HG03108 (cell line): Measurements from ENCODE around the gene TBCK.

Source experiments
- ATAC-seq: cut with Tn5 transposase; IDR thresholded peaks from one replicate; pipeline ENCODE4 v1.9.1; 2021; ENCODE audit warnings: moderate library complexity; ENCODE audit not compliant: unreplicated experiment

TBCK gene

DNA sequence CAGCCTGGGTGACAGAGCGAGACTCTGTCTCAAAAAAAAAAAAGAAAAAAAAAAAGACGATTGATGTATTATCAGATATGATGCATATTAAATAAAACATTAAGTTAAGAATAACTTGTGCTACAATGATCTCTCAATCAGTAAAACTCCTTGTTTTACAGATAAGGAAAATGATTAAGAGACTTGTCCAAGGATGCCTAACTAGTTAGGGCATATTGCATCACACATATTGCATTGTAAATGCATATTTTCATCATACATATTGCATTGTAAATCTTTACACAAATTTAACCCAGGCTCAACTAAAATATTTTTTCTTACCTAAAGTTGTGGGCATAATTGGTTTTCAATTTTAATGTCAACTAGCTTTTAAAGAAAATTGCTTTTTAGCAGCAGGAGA is 26.3 kb downstream of the TBCK start:
- ATAC-seq, result no peak

DNA sequence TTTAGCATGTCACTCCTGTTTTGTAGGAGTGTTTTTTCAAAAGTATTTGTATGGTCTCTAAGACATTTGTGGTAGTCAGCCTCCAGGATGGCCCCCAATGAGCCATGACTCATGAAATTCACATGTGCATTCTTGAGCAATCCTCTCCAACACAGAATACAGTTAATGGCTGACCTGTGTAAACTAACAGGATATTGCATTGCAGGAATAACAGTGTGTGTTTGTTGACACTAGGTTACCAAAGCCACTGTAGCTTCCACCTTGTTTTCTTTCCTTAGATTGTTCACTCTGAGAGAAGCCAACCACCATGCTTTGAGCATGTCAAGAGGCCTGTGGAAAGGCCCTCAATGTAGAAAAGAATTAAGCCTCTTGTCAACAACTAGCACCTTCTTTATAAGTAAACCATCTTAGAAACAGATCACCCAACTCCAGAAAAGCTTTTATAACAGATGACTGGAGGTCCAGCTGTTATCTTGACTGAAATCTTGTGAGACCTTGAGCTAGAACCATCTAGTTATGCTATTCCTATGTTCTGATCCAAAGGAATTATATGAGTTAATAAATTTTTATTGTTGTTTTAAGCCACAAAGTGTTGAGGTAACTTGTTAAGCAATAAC is 28.5 kb downstream of the TBCK start:
- ATAC-seq, result no peak

DNA sequence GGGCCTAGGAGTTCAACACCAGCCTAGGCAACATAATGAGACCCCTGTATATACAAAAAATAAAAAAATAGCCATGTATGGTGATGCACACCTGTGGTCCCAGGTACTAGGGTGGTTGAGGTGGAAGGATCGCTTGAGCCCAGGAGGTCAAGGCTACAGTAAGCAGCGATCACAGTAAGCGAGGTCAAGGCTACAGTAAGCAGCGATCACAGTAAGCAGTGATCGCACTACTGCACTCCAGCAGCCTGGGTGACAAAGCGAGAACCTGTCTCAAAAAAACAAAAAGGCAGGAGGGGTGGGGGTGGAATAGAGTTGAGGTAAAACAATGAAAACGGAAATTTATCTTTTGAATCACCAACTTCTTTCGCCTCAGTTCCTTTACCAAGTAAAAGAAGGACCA is 29.4 kb downstream of the TBCK start:
- no peak for ATAC-seq

DNA sequence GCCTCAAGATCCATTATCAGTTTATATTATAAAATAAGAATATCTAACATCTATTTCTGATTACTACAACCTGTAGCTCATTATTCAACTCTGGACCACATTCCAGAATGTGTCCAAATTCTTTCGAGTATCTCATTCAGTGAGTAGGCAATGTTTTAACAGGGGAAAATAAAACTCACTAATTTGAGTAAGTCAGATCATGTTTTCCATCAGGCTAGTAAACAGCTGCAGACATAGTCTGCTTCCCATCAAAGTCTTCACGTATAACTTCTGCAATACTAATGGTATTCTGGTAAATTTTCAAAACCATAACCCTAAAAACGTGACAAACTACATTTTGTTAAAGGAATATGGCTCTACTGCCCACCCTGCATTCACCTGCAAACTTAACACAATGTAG is 31.8 kb downstream of the TBCK start:
- no peak for ATAC-seq

DNA sequence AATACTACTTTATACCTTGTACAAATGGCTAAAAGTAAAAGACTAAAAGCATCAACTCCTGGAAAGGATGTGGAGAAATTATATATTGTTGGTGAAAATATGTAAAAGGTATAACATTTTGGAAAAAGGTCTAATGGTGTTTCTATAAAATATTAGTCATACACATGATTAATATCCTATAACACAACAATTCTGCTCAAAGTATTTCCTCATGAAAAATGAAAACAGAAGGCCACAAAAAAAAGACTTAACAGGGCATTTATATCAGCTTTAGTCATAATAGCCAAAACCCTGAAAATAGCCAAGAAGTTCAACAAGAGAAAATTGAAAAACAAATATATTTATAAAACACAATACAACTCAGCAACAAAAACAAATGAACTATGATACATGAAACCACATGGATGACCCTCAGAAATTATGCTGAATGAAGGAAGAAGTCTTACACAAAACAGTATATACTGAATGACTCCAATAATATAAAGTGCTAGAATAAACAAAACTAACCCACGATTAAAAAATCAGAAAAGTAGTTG is 38.8 kb downstream of the TBCK start:
- no peak for ATAC-seq

DNA sequence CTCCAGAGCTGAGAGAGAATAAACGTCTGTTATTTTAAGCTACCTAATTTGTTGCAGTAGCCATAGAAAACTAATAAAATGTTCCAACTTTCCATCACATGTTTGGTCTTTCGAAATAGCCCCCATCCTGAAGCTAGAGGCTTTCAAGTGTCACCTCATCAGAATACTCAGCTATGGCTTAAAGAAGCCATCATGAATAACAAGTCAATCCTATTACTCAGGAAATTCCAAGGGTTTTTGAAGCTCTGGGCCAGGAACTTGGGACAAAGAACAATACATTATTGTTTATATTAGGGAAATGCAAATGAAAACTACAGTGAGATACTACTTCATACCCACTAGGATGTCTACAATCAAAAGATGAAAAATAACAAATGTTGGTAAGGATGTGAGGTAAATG is 42.2 kb downstream of the TBCK start:
- ATAC-seq, result no peak

DNA sequence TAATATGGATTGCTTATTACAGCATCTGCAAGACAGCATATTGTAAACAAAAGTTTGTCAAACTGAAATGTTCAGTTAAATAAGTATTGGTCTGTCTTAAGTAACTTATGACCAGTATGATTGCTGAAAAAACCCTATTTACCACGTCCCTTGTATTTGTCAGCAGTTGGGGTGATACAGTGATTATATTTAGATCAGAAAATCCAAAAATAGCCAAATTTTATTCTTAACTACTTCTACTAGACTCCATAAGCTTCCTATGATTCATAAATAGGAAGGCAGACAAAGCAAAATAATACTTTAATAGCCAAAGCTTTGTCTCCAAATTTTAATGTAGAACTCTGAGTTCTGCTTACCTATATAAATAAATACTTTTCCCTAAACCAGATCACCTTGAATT is 45.3 kb downstream of the TBCK start:
- no peak for ATAC-seq

DNA sequence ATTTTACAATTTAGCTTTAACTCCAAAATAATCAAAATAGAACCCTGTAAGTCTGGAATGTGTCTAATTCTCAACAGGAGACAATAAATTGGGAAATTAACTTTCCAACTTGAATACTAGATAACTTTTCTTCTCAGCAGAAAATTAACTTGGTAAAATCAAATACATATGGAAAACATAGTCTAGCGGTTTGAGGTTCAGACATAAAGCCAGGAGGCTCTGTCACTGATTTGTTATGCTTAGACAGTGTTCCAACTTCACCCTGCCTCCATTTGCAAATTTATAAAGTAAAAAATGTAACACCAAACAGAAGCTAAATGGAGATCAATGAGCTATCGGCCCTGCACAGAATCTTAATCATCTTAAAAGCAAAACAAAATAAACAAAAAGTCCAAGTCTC is 46.3 kb downstream of the TBCK start:
- ATAC-seq, result no peak

DNA sequence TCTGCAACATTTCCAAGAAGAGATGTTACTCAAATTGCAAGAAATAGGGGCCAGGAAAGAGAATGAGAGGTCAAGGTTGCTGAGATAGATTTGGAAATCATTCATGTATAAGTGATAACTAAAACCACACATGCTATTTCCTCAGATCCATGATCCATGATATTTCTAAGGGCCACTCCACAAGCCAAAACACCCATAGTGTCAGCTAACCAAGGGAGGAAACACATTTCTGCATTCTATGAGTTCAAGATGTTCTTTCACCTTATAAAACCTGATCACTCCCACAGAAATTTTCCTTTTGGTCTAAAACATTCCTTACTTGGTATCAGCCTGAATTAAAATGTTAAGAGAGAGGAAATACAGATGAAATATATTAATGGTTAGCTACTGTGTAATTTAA is 47.2 kb downstream of the TBCK start:
- ATAC-seq, result no peak

DNA sequence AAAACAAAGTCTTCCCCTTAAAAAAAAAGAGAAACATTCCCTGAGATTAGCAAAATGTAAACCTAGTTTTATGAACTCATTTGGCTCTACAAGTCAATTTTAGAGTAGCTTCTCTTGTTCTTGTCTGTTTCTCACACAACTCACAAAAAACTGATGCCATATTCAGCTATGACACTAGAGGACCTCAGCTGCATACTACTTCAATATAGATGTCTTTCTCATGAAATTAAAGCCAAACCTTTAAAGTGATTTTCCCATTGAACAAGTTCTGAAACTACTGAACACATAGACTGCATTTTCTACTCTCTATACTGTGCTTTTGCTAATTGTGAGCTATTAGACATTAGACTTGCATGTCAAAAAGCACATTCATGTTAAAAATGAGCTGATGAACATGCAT is 49.8 kb downstream of the TBCK start:
- no peak for ATAC-seq

DNA sequence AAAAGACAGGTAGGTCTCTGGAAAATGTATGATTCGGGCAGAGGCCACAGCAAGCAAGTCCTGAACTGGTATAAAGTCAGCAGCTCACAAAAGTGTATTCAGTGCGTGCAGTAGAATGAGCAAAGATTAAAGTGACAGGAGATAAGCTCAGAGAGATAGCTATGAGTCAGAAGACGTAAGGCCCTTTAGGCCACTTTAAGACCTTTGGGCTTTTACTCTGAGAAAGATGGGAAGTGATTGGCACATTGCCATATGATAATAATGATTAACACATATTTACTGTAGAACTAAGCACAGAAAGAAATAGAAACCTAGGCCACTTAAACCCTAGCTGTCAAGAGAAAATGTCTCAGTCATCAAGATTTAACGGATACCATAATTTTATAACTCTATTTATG is 51.7 kb downstream of the TBCK start:
- ATAC-seq, result no peak

DNA sequence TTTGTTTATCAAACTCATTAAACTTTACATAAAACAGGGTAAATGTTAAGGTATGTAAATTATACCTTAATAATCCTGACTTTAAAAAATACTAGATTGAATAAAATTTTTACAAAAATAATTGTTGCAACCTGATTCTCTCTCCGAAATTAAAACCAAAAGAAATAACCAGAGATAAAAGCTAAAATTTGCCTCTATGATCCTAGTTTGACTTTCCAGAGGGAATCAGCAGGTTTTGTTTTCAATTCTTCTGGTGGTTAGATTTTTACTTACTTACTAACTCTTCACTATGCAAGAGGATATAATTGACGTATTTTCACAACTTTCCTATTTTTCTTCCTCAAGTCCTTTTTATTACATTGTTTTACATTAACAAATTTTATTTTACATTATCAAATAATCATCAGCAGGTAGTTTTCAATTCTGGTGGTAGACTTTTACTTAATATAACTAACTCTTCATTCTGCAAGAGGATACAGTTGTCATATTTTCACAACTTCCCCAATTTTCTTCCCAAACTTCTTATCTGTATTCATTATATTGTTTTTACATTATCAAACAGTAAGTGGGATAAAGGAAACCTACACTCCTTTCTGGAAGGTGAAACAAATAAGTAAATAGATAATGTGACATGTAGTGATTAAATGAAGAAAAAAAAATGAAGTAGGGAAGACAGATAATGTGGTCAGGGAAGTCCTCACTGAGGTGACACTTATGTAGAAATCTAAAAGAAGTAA is 52.2 kb downstream of the TBCK start:
- ATAC-seq, result no peak

DNA sequence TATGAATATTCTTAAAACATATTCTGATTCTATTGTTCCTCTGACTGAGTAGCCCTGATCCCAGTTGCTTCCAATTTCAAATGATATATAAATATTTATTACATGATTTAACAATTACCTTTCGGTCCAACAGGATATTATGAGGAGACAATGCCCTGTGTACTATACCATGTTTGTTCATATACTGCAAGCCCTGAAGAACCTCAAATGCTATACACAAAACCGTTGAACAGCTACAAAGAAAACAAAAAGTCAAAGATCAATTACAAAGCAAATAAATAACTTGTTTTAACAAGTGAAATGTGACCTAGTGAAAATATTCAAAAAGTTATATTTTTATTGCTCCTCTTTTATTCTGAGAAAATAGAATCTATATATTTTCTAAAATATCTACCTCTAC is 54.0 kb downstream of the TBCK start:
- no peak for ATAC-seq

DNA sequence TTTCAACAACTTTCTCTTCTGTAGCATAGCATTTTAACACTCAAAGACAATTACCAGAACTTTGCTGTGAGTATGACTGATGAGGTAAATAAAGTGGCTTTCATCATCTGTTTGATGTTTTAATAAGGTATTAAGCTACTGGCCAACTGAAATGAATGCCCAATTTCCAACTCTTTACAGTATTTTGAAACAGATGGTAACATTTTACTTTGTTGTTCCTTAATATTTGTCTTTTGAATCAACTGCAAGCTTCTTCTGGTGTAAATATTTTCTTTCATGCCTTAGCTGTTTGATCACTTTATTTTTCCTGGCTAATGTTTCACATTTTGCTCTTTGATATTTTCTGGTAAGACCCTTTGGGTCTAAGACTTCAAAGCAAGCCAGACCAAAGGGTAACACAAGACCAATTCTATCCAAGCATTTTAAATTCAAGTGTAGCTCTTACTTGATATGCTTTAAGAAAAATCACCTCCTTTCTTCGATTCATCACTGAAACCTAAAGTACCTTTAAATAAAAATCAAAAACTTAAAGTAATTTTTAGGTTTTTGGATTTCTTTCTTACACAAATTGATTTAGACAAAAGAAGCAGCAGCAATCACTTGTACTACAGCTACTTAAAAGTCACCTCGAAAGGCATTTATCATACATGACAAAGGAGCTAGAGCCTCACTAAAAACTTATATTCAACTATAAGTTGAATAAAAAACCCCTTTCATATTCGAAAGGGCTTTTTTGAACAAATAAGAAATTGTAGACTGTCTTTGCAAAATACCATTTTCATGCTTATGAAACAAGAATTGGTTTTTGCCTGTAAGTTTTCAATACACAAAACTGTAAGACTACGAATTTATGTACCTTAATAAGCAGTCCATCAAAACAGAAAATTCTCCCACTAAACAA is 57.6 kb downstream of the TBCK start:
- no peak for ATAC-seq

DNA sequence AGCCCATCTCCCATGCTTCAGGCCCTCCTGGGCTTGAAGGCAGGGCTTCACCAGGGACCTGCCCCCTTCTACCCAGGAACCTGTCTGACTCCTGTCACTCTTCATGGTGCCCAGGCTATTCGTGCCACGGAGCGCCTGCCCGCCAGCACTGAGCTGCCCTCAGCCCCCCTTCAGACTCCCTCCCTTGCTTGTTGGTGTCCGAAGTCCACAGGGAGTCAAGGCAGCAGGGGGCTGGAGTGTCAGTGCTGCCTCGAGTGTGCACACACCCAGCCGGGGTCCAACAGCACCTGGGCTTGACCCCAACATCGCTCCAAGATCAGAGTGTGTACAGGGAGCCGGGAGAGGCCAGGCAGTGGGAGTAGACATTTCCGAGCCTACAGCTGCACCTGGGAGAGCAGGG is 59.8 kb downstream of the TBCK start:
- ATAC-seq, result no peak

DNA sequence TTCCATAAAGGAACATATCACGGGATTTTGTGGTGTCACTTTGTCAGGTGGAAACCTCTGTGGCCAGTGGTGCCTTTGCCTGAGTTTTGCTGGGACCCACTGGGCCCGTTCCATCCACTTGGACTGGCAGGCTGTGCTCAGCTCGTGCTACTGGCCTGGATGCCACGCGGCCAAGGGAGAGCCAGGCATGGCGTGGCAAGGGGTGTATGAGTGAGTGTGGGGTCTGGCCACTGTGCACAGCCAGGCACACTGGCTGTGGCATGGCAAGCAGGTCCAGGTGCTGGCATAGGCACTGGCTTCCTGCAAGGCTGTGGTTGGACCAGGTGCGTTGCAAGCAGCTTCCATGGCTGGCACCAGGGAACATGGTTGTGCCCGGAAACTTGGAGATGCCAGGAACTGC is 60.8 kb downstream of the TBCK start:
- ATAC-seq, result no peak

DNA sequence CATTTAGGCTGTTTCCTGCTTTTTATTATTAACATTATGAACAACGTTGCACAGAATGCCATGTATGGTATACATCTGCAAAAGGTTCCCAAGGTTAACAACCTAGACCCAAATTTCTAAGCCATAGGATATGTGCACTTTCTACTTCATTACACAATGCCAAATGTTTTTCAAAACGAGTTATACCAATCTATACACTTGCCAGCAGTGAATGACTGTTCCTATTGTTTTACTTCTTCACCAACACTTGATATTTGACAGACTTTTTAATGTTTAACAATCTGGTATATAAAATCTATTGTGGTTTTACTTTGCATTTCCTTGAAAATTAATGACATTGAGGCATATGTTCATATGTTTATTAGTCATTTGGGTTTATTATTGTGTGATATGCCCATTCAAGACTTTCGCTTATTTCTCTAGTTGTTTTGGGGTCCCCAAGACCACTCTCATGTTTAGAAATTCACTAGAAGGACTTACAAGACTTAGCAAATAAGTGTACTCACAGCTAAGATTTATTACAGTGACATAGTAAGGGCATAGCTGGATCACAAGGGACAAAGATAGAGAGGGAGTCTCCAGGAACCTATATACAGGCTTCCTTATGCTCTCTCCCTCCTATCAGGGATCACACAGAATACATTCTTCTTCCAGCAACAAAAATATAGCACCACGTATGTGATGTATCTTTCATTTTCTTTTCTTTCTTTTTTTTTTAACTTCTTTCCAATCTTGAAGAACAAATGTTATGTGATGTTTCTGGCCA is 62.5 kb downstream of the TBCK start:
- no peak for ATAC-seq

DNA sequence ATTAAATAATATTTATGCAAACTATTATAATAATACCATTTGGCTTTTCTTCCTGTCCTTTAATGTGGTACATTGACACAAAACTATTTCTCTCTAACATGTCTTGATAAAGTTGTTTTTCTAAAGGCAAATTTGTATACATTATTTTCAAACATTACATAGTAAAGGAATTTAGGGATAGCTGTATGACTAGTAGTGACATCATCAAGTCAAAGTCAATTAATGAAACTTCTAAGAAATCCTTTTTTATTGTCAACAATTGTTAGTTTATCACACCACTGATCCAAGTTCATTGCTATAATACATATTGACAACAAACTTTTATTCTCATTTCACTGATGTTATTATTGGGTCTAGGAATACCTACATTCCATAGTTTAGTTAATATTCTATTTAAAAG is 68.4 kb downstream of the TBCK start:
- no peak for ATAC-seq

DNA sequence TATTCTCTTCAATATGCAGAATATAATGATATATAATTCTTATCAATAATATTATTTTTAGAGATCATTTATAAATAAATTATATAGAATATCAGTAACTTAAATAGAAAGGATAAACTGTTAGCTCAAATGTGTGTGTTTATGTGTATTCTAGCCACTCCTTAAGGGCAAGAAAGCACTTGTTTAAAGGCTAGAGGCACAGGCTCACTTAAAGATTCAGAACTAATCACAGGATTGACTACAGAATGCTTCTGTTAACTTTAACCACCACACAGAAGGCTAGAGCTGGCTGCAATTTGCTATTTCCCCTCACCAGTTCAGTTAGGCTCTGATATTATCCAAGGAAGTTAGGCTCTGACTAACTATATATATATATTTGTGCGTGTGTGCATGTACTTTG is 69.6 kb downstream of the TBCK start:
- ATAC-seq, result no peak

DNA sequence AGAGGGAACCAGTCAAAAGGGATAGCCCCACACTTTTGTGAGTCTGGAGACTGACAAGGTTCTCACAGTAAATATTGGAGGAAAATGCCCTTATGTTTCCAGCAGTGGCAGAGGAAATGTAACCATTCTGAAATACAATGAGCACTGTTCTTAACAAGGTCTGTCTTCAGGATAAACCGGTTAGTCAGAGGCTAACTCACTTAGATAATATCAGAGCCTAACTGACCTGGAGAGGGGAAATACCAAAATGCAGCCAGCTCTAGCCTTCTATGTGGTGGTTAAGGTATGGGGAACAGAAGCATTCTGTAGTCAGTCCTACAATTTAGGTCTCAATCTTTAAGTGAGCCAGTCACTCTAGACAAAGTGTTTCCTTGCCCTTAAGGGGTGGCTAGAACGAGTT is 70.8 kb downstream of the TBCK start:
- ATAC-seq, result no peak

DNA sequence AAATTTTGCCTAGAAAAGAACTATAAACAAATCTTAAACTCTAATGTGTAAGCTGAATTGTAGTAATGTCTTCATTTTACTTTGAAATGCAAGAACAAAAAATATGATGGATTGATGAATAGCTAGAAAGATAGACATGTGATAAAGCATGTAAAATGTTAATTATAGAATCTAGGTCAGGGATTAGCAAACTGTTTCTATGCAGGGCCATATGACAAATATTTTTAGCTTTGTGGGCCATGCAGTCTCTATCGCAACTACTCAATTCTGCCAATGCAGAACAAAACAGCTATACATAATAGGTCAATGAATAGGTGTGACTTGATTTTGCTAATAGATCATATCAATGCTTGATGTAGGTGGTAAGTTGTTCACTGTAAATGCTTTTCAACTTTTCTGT is 75.3 kb downstream of the TBCK start:
- no peak for ATAC-seq
